Colonic mucosa (tissue), 4 donors: ENCODE measurements around the gene NDUFA6. TPM values are rescaled to one million over a fixed set of nuclear protein-coding genes. Genes with fewer than 3 reads are reported as not detected.
"Not testable (repeated sequence)": the region's sequence is repeated elsewhere in the genome, so short reads cannot be mapped to it uniquely, and the experiment has no call there.

ENCODE experiments used
- DNase-seq: peaks from one replicate; pipeline ENCODE4 v3.0.0-alpha.2; 2020
- H3K27ac ChIP-seq: fragments of 200-600 bp; one replicate; pipeline ENCODE4 v1.8.0; 2021
- H3K27me3 ChIP-seq: fragments of 200-600 bp; one replicate; pipeline ENCODE4 v1.8.0; 2021
- H3K36me3 ChIP-seq: fragments of 200-600 bp; one replicate; pipeline ENCODE4 v1.8.0; 2021
- H3K4me1 ChIP-seq: fragments of 200-600 bp; one replicate; pipeline ENCODE4 v1.8.0; 2021; ENCODE audit warnings: mild to moderate bottlenecking
- H3K4me3 ChIP-seq: fragments of 200-600 bp; one replicate; pipeline ENCODE4 v1.8.0; 2021
- H3K9ac ChIP-seq, 2 donors: one replicate each; pipeline ENCODE4 v1.7.0; 2013; ENCODE audit warnings: control low read depth in 2 of 2, low read depth in 2 of 2, low read length in 2 of 2
- H3K9me3 ChIP-seq: fragments of 200-600 bp; one replicate; pipeline ENCODE4 v1.8.0; 2021
- CTCF ChIP-seq: fragments of 200-600 bp; IDR thresholded peaks from one replicate; pipeline ENCODE4 v1.8.0; 2022; ENCODE audit warnings: antibody characterized with exemption, mild to moderate bottlenecking
- intact Hi-C: fragments of 100-400 bp; cut with DNase I; formaldehyde crosslinking; loops from one replicate; pipeline ENCODE4 v1.14.1; 2022
- total RNA-seq, 2 donors: library from RNA; stranded (reverse); fragmentation: NEBNext Ultra II Directional in 1 of 2; extraction: Animal tissue kit (Norgen Biotek cat#: 25700) in 1 of 2; gene quantifications; one replicate each; pipeline ENCODE4 v1.2.1, GENCODE V29; 2021
- donor health status: healthy.
- donor health status: DM: no; HTN: no; CAD: no.
- donor health status: DM: no; HTN: no; CAD: no.

The NDUFA6 gene
- total RNA-seq, 2 donors from 2014 or later, result 131 to 154 TPM

GRCh38 chr22:42127606-42128005 lies 37.0 kb upstream of the NDUFA6 start:
- Histone ChIP-seq H3K9ac (no peak overlapping the region), H3K36me3 (no peaks in the 10 kb centered on the region), H3K9me3 (no peaks in the 10 kb centered on the region), H3K27ac (no peak overlapping the region), H3K4me3 (no peak overlapping the region), H3K27me3 (no peaks in the 10 kb centered on the region), H3K4me1 (no peaks in the 10 kb centered on the region)
- no peak for DNase-seq
- TF ChIP-seq CTCF, result no peak
- intact Hi-C loops, result no loop called here

- H3K9ac ChIP-seq, H3K4me1 ChIP-seq, H3K27me3 ChIP-seq, intact Hi-C loops, H3K27ac ChIP-seq, H3K4me3 ChIP-seq, DNase-seq, H3K9me3 ChIP-seq, H3K36me3 ChIP-seq: not testable (repeated sequence)
Measured at GRCh38 chr22:42123529-42123928, 33.0 kb upstream of the NDUFA6 start.

- H3K27me3 ChIP-seq, intact Hi-C loops, H3K4me1 ChIP-seq, H3K9me3 ChIP-seq, H3K4me3 ChIP-seq, H3K36me3 ChIP-seq: not testable (repeated sequence)
- DNase-seq, result peak; percentile 49
- Histone ChIP-seq H3K9ac (peak overlapping the region in 1 of 2 donors; percentile 46), H3K27ac (peak overlapping the region; percentile 5)
Measured at GRCh38 chr22:42120231-42121021, 29.9 kb upstream of the NDUFA6 start.

GRCh38 chr22:42116848-42117424 lies 26.4 kb upstream of the NDUFA6 start:
- Histone ChIP-seq H3K36me3 (no peaks in the 10 kb centered on the region), H3K27me3 (no peaks in the 10 kb centered on the region), H3K9ac (no peak overlapping the region), H3K9me3 (no peaks in the 10 kb centered on the region), H3K4me1 (no peaks in the 10 kb centered on the region), H3K4me3 (no peak overlapping the region), H3K27ac (no peak overlapping the region)
- intact Hi-C loops, result no loop called here
- TF ChIP-seq CTCF, result no peak
- peak; percentile 71 for DNase-seq

DNA sequence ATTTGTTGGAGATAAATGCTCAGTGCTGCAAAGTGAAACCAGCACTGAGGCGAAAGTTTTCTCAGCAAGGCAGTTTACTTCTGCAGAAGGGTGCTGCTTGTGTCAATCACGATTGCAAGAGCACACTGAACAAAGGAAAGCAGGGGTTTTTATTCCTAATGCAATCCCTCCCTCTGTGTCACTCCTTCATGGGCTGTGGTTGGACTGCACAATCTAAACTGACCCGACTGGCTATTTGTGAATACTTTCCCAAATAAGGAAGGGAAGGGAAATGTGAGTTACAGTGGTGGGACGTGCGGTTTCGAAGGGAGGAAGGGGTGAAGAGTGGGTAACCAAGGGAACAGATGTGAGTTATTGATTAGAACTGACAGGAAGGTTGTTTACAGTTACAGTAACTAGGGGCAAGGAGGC lies 24.9 kb upstream of the NDUFA6 start:
- H3K4me1 ChIP-seq, H3K9ac ChIP-seq, intact Hi-C loops, H3K9me3 ChIP-seq, H3K27ac ChIP-seq, H3K27me3 ChIP-seq, H3K36me3 ChIP-seq, H3K4me3 ChIP-seq, DNase-seq: not testable (repeated sequence)

DNA sequence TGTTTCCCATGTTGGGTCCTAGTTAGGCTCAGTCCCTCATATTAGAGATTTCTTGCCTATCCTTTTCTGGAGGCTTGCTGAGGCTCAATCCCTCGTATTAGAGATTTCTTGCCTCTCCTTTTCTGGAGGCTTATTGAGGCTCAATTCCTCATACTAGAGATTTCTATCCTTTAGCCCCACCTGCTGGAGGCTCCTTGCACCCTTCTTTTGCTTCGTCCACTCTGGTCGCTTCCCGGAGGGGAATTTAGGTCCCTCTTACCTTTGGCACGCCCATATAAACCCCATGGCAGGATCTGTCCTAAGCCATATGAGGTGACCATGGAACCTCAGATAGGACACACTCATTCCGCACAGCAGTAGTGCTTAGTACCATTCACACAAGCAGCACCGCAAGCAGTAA lies 24.1 kb upstream of the NDUFA6 start:
- Histone ChIP-seq H3K27ac (no peak overlapping the region), H3K27me3 (no peaks in the 10 kb centered on the region), H3K9me3 (no peaks in the 10 kb centered on the region), H3K4me1 (no peaks in the 10 kb centered on the region), H3K4me3 (no peak overlapping the region), H3K36me3 (no peaks in the 10 kb centered on the region), H3K9ac (no peak overlapping the region)
- TF ChIP-seq CTCF, result no peak
- intact Hi-C loops, result no loop called here
- no peak for DNase-seq

GRCh38 chr22:42112793-42113192 lies 22.2 kb upstream of the NDUFA6 start:
- H3K9me3 ChIP-seq, H3K4me3 ChIP-seq, H3K27me3 ChIP-seq, H3K27ac ChIP-seq, intact Hi-C loops, DNase-seq, H3K4me1 ChIP-seq, H3K9ac ChIP-seq, H3K36me3 ChIP-seq: not testable (repeated sequence)
